ENCODE measurements around the gene LOXHD1.
A peak's percentile ranks its signal among the peaks of the same experiment; 100 is the strongest.

LOXHD1 gene

DNA sequence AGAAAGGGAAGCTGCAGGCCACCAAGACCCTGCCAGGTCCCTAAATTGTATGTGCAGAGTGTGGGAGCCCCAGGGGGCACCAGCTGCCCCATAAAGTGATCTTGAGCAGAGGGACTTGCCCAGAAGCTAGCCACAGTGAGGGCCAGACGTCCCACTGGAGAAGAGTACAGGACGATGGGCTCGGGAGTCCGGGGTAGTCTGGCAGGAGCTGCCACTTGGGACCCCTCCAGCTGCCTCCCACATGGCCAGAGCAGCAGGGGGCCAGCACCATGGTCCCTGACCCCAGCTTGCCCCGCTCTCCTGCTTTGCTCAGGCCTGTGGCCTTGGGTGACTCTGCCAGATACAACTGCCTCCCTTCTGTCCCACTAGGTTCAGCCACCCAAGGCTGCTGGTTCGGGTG, 11.7 kb upstream of the LOXHD1 start:
- no peak for DNase-seq

DNA sequence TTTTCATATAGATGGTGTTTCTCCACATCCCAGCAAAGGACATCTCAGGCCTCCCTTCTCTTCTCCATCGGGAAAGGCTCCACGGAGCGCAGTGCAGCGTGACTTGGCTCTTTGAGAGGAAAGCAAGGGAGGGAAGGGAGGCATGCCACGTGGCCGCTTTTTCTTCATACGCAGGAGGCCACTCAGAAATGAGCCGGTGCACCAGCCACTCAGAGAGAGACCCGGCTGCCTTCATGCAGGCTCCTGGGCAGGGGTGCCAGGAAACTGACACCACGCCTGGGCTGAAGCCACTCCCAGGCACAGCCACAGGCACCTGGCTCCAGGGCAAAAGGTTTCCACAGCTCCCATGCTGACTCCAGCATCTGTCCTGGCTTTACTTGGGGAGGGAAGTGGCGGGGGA, 11.1 kb upstream of the LOXHD1 start:
- peak in 1 of 2 experiments; percentile 12 for DNase-seq

DNA sequence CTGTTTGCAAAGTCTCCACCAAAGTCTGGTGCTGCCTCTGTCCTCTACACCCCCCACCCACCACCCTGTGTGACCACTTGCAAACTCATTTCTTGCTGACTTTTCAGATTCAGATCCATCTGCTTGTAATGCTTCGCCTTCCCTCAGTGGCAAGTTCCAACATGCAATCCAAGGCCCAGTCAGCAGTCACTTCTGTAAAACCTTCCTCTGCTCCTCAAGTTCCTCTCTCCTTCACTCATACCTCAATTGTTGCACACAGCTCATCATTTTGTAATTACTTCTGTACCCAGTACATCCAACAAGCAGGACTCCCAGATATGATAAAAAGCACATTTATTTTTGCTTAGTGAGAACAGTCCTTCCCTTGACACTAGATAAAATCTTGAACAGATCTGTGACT, 6.5 kb upstream of the LOXHD1 start:
- no peak for DNase-seq

DNA sequence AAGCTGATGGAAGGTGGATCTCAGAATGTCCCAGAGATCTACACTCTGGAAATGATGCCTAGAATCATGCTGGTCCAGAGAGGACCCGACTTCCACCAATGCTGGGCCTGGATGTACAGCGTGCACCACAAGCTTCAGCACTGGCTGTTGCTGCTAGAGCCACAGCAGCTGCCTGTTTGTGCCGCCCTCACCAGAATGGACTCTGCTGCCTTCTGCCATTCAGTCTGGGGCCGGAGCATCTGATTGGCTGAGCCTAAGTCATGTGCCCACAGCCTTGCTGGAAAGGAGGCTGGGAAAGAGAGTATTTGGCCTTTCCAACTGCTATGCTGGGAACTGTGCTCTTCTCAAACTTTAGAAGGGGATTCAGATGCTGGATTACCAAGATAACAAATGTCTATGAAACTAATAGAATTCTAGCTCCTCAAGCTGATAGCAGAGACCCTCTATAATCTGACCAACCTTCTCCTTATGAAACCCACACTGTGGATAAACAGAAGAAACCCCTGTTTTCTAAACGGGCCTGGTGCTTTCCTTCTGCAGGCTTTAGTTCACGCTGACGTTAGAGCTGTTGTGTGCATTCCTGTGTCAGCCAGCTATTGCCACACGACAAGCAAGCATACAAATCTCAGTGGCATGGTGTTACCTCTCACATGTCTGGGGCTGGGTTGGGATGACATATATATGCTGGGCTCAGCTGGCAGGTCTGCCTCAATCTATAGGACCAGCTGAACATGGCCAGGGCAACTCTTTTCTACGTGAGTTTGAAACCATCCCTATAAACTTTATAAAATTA, 4.1 kb upstream of the LOXHD1 start:
- peak; percentile 28 to 77 for DNase-seq

DNA sequence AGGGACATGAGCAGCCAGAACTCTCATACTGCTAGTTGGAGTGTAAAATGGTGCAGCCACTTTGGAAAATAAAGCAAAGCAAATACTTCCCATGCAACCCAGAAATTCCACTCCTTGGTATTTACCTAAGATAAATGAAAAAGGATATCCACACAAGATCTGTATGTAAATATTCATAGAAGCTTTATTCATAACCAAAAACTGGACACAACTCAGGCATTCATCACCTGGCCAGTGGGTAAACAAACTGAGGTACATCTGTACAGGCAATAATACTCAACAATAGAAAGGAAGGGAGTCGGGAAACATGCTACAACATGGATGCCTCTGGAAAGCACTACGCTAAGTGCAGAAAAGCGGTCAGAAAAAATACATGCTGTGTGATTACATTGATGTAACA, 2.5 kb upstream of the LOXHD1 start:
- DNase-seq, result no peak

DNA sequence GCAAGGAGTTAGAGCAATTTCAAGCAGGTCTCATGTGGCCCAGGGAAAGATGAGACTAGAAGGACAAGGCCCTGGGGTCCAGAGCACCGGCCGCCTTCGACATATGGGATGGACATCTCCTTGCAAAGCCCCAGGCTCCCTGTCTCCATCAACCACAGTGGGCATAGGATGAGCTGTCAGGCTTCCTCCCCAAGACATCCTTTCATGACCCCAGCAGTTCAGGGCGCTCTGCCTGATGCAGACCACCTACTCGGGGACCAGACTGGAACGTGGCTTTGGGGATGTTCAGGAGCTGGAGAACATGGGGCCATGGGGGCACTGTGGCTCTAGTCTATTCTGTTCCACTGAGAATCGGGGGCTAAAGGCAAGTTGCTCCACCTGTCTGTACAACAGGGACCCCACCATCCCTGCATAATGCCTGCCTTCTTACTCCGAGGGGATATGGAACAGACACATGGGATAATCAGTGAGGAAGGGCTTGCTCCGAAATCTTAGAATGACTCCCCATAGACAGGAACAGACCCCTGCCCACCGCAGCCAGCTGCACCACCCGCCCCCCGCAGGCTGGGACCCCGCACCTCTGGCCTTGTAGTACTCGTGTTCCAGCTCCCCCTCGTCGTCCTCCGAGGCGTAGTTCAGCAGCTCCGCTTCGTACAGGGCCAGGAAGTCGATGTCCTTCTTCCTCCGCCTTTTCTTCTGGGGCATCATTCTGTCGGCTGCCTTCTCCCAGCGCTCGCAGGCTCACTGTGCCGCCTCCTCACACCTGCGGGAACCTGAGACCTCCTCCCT, 500 bp downstream of the LOXHD1 start:
- DNase-seq, result no peak

DNA sequence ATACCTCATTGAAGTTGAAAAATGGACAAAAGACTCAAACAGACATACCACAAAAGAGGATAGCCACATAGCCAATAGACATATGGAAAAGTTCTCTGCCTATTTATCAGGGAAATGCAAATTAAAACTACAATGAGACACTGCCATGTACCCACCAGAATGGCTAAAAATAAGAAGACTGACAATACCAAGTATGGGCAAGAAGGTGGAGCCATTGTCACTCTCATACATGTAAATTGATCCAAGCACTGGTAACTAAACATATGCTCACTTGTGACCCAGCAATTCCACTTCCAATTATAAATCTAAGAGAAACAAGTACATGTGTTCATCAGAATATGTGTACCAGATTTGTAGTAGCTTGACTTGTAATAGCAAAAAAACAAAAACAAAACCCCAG, 4.6 kb downstream of the LOXHD1 start:
- DNase-seq, result peak; percentile 8 to 44

DNA sequence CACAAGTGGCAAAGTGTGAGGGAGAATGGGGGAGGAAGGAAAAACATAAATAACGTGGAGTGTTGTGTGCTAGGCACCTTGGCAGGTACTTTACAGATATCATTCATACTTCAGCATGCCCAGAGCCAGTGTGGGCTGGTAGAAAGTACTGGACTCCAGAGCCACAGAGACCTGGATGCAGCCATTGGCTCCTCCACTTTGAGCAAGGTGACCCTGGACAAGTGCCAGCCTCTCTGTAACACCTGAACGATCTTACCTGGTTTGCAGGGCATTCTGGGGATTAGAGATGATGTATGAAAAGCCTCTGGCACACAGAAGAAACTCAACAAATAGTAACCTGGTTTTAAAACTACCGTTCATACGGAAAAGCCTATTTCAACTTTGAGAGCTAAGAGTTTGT, 6.3 kb downstream of the LOXHD1 start:
- no peak for DNase-seq

DNA sequence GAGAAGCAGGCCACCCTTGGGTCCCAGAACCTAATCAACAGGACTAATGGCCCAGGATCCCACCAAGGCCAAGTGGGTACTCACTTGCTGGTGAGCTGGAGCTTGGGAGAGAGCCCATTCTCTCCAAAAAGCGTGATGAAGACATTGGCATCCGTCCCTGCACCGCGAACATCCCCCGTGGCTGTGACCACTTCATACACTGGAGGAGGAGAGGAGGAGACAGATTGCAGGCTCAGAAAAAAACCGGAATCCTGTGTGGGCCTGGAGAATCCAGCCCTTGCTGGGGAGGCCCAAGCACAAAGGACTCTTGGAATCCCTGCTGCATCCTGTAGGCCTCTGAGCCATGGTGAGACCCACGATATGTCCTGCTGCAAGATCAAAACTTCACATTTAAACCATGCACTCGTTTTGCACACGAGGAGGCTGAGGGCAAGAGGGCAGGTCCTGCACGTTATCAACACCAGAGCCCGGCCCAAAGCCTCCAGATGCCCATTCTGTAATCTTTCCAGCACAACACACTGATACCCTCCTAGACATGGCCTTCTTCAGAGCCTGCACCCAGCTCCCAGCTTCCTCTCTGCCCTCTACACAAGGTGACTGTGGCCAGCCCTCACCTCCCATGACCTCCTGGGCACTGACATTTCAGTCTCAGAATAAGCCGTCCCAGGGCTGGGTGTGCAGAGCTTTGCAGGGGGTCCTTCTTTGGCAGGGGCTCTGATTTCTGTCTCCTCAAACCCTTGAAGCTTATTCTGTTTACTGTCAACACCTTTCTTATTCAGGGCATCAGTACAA, 7.8 kb downstream of the LOXHD1 start:
- DNase-seq, result no peak

DNA sequence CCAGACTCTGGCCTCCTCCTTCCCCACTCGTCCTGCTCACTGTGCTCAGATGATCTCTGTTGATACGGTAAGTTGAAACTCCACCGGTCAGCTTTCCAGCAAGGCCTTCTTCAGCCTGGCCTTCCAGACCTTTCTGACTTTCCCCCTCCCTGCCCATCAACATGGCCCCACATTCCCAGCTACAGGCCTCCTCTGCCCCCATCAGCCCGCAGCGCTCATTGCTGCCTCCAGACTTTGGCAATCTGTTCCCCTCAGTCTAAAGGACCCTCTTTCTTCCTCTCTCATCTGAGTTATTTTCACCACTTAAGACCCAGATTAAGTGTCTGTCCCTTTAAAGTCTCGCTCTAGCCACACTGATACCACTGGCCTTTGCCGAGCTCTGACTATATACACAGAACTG, 10.6 kb downstream of the LOXHD1 start:
- DNase-seq, result no peak

DNA sequence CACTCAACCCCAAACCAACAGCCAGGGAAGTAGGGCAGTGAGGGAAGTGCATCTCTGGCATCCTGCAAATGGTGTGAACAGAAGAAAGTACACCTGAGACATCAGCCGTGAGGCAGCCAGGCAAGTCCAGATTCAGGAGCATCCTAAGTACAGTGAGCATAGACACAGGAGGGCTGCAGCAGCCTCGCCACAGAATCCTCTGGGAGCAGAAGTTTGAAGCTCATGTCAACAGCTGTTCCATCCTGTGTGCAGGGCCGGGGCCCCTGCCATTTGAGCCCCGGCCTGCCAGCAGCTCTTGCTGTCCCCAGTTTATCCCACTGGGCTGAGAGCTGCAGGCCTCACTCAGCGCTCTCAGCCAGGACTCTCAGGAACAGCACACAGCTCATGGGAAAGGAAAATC, 14.5 kb downstream of the LOXHD1 start:
- DNase-seq, result peak in 1 of 2 experiments; percentile 45

DNA sequence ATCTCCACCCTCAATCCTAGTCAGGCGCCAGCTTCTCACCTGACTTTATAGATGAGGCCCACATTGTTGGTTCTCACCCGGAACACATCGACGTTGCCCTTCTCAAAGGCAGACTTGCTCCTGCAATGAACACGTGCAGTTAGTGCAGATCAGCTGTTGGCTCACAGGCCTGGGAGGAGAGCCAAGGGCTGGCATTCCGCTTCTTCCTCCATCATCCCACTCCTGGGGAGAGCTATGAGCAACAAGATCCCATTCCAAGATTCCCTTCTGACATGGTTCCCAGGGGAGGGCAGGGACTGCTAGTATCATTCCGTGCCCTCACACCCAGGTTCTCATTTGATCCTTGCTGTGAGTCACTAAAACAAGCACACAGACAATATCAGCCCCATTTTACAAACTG, 15.1 kb downstream of the LOXHD1 start:
- no peak for DNase-seq

DNA sequence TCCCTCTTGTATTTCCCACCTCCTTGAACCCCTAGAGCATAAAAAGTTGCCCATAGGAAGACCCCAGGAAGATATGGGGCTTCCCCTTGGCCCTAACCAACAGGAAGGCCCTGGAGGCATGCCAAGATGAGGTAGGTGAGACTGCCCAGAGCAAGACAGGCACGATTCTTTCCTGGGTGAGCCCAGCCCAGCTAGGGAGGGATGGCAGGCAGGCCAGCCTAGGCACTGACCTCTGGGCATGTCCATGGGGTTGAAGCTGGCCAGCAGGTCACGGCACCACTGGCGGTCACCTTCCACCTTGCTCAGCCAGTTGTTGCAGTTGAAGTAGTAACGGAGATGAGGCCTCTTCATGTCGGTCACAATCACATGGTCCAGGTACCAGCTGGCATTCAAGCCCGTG, 17.6 kb downstream of the LOXHD1 start:
- no peak for DNase-seq

DNA sequence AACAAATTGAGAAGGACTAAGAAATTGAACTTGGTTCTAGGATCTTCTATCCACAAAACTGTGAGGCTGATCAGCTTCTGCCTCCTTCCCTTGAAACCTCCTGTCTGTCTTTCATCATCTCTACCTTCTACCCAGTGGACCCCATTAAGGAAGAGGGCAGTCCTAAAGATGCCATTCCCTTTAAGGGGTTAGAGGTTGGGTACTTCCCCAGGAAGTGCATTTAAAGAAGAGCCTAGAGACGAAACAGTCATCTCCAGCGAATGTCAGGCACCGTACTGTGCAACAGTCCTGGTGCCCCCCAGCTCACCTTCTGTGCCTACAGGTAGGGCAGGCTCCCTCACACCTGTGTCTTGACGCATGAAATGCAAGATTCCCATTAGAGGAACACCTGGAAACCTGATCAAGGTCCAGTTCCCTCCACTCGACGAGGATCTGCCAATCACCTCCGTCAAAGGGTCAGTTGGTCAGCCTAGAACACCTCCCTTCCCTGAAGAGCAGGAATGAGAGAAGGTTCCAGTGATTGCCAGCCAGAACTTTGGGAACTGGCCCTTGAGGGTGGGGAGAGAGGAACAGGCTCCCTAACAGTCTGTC, 20.9 kb downstream of the LOXHD1 start:
- no peak for DNase-seq

DNA sequence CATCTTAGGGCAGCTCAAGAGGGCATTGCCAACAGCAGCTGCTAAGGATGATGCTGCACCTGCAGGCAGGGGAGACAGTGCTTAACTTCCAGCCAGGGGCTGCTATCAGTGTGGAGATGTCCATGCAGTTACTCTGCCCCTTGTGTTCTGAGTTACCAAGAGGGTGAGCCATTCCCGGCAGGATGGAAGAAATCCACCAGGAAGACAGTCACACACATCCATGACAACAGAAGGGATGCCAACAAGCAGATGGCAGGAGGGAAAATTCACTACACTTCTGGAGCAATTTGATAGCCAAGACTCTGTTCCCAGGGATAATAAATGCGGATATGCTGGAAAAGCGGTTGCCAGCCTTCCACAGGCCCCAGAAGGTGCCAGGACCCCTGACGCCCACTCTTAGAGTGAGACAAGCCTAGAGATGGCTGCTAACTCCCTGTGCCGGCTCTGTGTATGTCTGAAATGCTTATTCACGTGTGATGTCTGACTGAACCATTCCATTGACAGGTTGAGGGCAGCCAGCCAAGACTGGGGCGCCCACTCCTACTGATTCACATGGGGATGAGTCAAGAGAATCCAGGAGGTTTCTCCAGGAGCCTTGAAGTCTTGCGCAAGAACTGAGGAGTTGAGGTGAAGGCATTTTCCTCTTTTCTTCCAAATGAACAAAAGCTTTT, 24.5 kb downstream of the LOXHD1 start:
- DNase-seq, result peak; percentile 61 to 78

DNA sequence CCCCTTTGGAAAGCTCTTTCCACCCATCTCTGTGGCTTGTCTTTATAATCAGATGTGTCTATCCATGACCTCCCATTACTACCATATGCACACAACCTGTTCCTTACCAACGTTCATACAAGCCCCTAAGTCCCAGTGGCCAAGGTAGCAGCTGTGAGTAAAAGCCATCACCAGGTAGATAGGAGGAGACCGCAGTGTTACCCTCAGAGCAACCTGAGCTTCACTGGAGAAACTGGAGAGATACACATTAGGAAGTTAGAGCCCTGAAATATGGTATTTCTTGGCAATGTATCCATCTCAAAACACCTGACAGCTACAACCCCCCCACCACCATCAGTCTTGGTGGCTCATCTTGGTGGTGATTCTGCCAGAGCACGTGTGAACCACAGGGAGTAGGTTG, 26.0 kb downstream of the LOXHD1 start:
- DNase-seq, result no peak

DNA sequence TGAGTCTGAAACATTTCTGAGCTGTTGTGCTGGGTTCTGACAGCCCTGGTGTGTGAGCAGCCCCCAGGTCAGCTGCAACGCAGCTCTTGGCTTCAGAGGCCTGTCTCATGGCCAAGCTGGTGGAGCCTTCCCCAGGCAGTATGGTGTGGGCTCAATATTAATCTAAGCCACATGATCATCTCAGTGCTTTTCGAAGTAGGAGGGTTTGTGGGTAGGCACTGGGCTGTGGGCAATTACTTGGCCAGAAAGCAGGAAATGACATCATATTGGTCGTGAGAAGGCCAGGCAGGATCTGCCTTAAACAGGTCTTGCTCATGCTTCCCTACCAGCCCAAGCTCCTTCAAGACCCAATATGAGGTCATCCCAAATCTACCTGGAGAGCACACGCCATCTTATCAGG, 26.9 kb downstream of the LOXHD1 start:
- no peak for DNase-seq

DNA sequence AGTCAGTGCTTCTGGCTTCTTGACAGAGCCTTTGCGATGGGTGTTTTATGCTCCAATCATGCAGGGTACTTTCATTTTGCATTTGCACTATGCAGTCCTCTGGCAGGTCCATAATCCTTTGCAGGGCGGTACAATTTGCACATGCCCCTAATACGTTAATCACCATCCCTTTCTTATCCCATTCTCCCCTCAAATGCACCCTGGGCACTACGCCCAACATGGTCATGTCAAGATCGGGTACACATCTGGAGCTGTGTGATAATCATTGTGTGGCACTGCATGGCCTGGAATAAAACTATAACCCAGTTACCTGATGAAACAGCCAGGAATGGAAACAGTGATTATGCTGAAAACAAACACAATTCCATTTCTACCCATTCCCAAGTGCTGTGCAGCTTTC, 27.7 kb downstream of the LOXHD1 start:
- DNase-seq, result no peak

DNA sequence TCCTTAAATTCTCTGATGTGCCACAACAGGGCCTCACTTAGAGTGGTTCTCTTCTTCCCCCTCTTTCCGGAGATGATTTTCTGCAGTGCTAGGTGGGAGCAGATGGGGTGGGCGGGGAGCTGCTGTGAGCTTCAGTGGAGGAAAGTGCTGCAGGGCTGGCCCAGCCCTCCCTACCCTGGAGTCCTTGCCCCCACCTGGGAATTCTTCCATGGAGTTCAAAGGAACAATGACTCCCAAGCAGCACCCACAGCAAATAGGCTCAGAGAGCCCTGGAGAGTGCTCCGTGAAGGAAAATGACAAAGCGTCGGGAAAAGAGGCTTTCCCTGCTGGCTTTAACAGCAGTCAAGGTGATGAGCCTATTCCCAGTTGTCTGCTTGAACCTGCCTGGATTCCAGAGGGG, 28.8 kb downstream of the LOXHD1 start:
- peak; percentile 31 to 73 for DNase-seq

DNA sequence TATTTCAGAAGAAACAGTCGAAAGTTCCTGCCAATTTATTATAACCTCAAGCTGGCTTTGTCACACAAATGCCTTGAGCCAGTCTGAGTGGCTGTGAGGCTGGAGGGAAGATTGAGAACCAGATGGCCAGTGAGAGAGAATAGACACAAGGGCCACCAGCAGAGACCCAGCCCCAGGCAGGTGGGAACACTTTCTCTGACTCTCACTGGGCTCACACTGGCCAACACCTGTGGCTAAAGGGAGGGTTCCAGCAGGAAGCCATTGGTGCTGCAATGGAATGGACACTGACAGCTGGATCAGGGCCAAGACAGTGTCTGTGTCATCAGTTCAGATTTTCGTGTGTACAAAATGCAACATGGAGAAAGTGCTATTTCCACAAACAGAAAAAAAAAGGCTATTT, 29.9 kb downstream of the LOXHD1 start:
- DNase-seq, result peak; percentile 39 to 63

DNA sequence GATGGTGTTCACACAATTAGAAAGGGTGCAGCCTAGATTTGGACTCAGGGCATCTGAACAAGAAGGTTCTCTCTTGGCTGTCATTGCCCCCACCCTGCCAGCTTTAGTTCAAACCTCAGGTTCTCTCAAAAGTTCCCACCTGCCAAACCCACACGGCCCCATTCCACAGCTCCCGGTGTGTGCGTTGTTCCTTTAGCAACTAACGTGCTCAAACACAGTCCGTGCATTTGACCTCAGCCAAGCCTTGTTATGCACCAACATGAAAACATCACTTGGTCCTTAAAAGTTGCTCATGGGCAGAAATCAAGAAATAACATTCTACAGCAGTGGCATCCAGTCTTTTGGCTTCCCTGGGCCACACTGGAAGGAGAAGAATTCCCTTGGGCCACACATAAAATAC, 32.0 kb downstream of the LOXHD1 start:
- no peak for DNase-seq

DNA sequence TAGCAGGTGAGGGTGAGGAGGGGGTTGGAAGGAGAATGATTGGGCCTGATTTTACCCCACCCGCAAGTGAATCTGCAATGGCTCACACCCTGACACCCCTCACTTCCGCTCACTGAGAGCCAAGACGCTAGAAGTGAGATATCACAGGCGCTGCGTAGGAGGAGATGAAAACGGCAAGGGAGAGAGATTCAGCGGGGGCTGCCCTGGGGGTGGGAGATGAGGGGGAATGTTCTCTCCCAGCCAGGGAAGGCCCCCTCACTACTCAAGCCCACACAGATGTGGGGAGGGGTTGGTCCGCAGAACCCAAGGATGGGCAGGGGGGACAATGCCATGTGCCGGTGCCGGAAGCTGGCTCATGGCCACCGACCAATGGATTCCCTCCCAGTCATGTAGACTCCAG, 32.9 kb downstream of the LOXHD1 start:
- DNase-seq, result no peak

DNA sequence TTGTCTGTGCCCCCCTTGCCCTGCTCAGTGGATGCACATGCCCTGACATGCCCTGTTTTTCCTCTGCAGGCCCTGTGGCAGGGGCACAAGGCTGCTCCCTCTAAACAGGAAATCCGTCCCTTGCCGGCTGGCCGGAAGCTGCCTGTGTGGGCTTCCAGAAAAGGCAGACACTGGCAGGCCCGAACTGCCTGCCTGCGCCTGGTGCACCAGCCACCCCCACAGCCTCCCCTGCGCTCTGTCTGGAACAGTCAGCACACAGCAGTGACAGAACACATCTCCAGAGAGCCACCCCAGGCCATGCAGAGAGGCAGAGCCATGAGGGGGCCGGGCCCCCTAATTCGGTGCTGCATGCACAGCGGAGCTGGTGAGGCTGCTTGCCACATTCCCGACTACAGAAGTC, 33.5 kb downstream of the LOXHD1 start:
- peak in 1 of 2 experiments; percentile 15 for DNase-seq
